AG09309 (cell line): Measurements from ENCODE around the gene BRI3BP.

Source experiments
- DNase-seq: peaks from one replicate; pipeline ENCODE4 v3.0.0-alpha.2; 2010; ENCODE audit warnings: low read depth
- H3K4me3 ChIP-seq: 2 replicates; pipeline ENCODE4 v1.5.1; 2011; ENCODE audit warnings: mild to moderate bottlenecking, low read depth, low read length, moderate library complexity; ENCODE audit not compliant: control insufficient read depth
- CTCF ChIP-seq: IDR thresholded peaks from 2 replicates; pipeline ENCODE4 v1.5.1; 2011; ENCODE audit warnings: mild to moderate bottlenecking, low read depth, low read length, inconsistent platforms; ENCODE audit not compliant: insufficient read depth, control insufficient read depth; ENCODE audit errors: missing control alignments

The BRI3BP gene

GRCh38 chr12:125003021-125003420, 9.6 kb downstream of the BRI3BP start:
- TF ChIP-seq CTCF, result no peak
- no peak for DNase-seq

GRCh38 chr12:125004621-125005020, 11.2 kb downstream of the BRI3BP start:
- no peak for DNase-seq
- TF ChIP-seq CTCF, result no peak
- H3K4me3 ChIP-seq, result no peak overlapping the region

More at GRCh38 chr12:125003021-125003420, 9.6 kb downstream of the BRI3BP start:
- no peak overlapping the region for H3K4me3 ChIP-seq

- DNase-seq, result no peak
- H3K4me3 ChIP-seq, result no peak overlapping the region
- TF ChIP-seq CTCF, result no peak
Observed at GRCh38 chr12:125005652-125006051, 12.2 kb downstream of the BRI3BP start.

GRCh38 chr12:125006365-125006764, 12.9 kb downstream of the BRI3BP start:
- TF ChIP-seq CTCF, result no peak
- H3K4me3 ChIP-seq, result no peak overlapping the region
- DNase-seq, result no peak

- no peak for TF ChIP-seq CTCF
- no peak for DNase-seq
- no peak overlapping the region for H3K4me3 ChIP-seq
Observed at GRCh38 chr12:125013816-125014442, 20.5 kb downstream of the BRI3BP start.

- H3K4me3 ChIP-seq, result no peak overlapping the region
- TF ChIP-seq CTCF, result no peak
- no peak for DNase-seq
Observed at GRCh38 chr12:125014526-125014925, 21.1 kb downstream of the BRI3BP start.

- TF ChIP-seq CTCF, result no peak
- H3K4me3 ChIP-seq, result no peak overlapping the region
- DNase-seq, result no peak
Observed at GRCh38 chr12:125015680-125016310, 22.4 kb downstream of the BRI3BP start.
